Placental pericyte (primary cell): Measurements from ENCODE around the gene F9. TPM values are rescaled to one million over a fixed set of nuclear protein-coding genes. Genes with fewer than 3 reads are reported as not detected.

ENCODE experiments used
- total RNA-seq: library from RNA; depleted of rRNA; stranded (reverse); fragments of >200 nt; gene quantifications from 2 replicates; pipeline ENCODE4 v1.2.3, GENCODE V29; 2012

The F9 gene
- not detected in 2 replicates for total RNA-seq

DNA sequence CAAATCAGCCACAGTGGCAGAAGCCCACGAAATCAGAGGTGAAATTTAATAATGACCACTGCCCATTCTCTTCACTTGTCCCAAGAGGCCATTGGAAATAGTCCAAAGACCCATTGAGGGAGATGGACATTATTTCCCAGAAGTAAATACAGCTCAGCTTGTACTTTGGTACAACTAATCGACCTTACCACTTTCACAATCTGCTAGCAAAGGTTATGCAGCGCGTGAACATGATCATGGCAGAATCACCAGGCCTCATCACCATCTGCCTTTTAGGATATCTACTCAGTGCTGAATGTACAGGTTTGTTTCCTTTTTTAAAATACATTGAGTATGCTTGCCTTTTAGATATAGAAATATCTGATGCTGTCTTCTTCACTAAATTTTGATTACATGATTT, at the start of gene F9:
Gene F9 (plus strand): TSS at position 190 of the 400 bp plus-strand sequence. CDS start 26 bp downstream, at position 216.

Other genes with a start within 250 kb of the F9 start
- not detected in 2 replicates for gene MCF2, start 177.4 kb downstream of the F9 start, total RNA-seq